Keratinocyte (primary cell): ENCODE data around the gene NEK6. TPM values are rescaled to one million over a fixed set of nuclear protein-coding genes. Genes with fewer than 3 reads are reported as not detected.

Source experiments
- DNase-seq: peaks from one replicate; pipeline ENCODE4 v3.0.0-alpha.2; 2011; ENCODE audit warnings: low read depth, missing footprints, low spot score
- FAIRE-seq: peaks from 2 replicates; lab custom pipeline; 2011; peaks lifted over from hg19 to GRCh38; lab: Jason Lieb, UNC
- H2AFZ ChIP-seq: 2 replicates; pipeline ENCODE4 v1.6.0; 2012; ENCODE audit warnings: low read length, control low read depth, inconsistent platforms; ENCODE audit not compliant: control insufficient read depth
- H3K27ac ChIP-seq: 2 replicates; pipeline ENCODE4 v1.5.1; 2011; ENCODE audit warnings: low read length; ENCODE audit not compliant: control insufficient read depth, insufficient read depth
- H3K27me3 ChIP-seq: 3 replicates; pipeline ENCODE4 v1.6.0; 2011; ENCODE audit warnings: low read length; ENCODE audit not compliant: control insufficient read depth, insufficient read depth; ENCODE audit errors: extremely low read depth
- H3K36me3 ChIP-seq, 2 experiments: 2 replicates in 1 of 2; 3 replicates in 1 of 2; pipeline ENCODE4 v1.5.1; 2011; ENCODE audit warnings: low read length in 2 of 2, mild to moderate bottlenecking in 1 of 2; ENCODE audit not compliant: control insufficient read depth in 2 of 2, insufficient read depth in 2 of 2; ENCODE audit errors: extremely low read depth in 1 of 2
- H3K4me1 ChIP-seq: 3 replicates; pipeline ENCODE4 v1.5.1; 2011; ENCODE audit warnings: low read length; ENCODE audit not compliant: control insufficient read depth, insufficient read depth; ENCODE audit errors: extremely low read depth
- H3K4me2 ChIP-seq: 3 replicates; pipeline ENCODE4 v1.6.0; 2011; ENCODE audit warnings: low read depth, low read length; ENCODE audit not compliant: control insufficient read depth, insufficient read depth; ENCODE audit errors: extremely low read depth
- H3K4me3 ChIP-seq, 3 experiments: fragments of 200-600 bp in 1 of 3; sonication (generic) in 1 of 3; 2 replicates in 2 of 3; 3 replicates in 1 of 3; pipeline ENCODE4 v1.5.1; 2011 to 2016; ENCODE audit warnings: low read length in 3 of 3, mild to moderate bottlenecking in 3 of 3, control low read depth in 2 of 3, inconsistent platforms in 1 of 3, low read depth in 1 of 3, mixed read lengths in 1 of 3, mixed run types in 1 of 3, moderate library complexity in 1 of 3; ENCODE audit not compliant: control insufficient read depth in 2 of 3, insufficient read depth in 2 of 3; ENCODE audit errors: extremely low read depth in 1 of 3
- H3K79me2 ChIP-seq: 2 replicates; pipeline ENCODE4 v1.6.0; 2012; ENCODE audit warnings: low read length; ENCODE audit not compliant: control insufficient read depth, insufficient read depth
- H3K9ac ChIP-seq: 3 replicates; pipeline ENCODE4 v1.6.0; 2011; ENCODE audit warnings: low read length; ENCODE audit not compliant: control insufficient read depth, insufficient read depth; ENCODE audit errors: extremely low read depth
- H3K9me1 ChIP-seq: 3 replicates; pipeline ENCODE4 v1.6.0; 2011; ENCODE audit warnings: low read length; ENCODE audit not compliant: control insufficient read depth, insufficient read depth; ENCODE audit errors: extremely low read depth
- H3K9me3 ChIP-seq: 2 replicates; pipeline ENCODE4 v1.5.1; 2012; ENCODE audit warnings: low read depth, low read length; ENCODE audit not compliant: control insufficient read depth
- H4K20me1 ChIP-seq: 3 replicates; pipeline ENCODE4 v1.6.0; 2011; ENCODE audit warnings: low read length; ENCODE audit not compliant: control insufficient read depth, insufficient read depth; ENCODE audit errors: extremely low read depth
- CTCF ChIP-seq, 3 experiments: IDR thresholded peaks in 1 of 3; conservative IDR thresholded peaks in 1 of 3; optimal IDR thresholded peaks in 1 of 3; 2 replicates in 2 of 3; 3 replicates in 1 of 3; pipeline versions ENCODE3 to v1.5.1; 2011; ENCODE audit warnings: low read length in 3 of 3, mild to moderate bottlenecking in 3 of 3, moderate library complexity in 2 of 3, control low read depth in 1 of 3, inconsistent platforms in 1 of 3; ENCODE audit not compliant: insufficient read depth in 2 of 3; ENCODE audit errors: extremely low read depth in 1 of 3
- EZH2 ChIP-seq: IDR thresholded peaks from one replicate; pipeline ENCODE4 v1.6.1; 2012; ENCODE audit warnings: inconsistent platforms, mild to moderate bottlenecking, low read length, moderate library complexity
- dilution Hi-C: fragments of 300-500 bp; cut with MboI; formaldehyde crosslinking; loops from one replicate; pipeline ENCODE4 v1.7.0; 2020; ENCODE audit warnings: low sequenced_read_pairs; ENCODE audit not compliant: extremely low pct_ligation_motif_present
- polyA plus RNA-seq, 5 experiments: library from polyadenylated mRNA; depleted of rRNA in 3 of 5; stranded (reverse) in 3 of 5; stranded (forward) in 1 of 5; unstranded in 1 of 5; fragments of >200 nt; gene quantifications; 1 replicate in 1 of 5; 2 replicates in 3 of 5; 3 replicates in 1 of 5; pipeline versions ENCODE4 v1.2.1 to v1.2.3, GENCODE V29; 2011 to 2012; ENCODE audit warnings: missing spikeins in 2 of 5, low read depth in 1 of 5, low replicate concordance in 1 of 5

NEK6 gene
- polyA plus RNA-seq, 1 donor (not counting 4 experiments of a cell fraction or from before 2014, with no cell fraction given) = 56.4 TPM

- Histone ChIP-seq H3K9me3 (no peaks in the 10 kb centered on the region), H2AFZ (no peak overlapping the region), H3K4me1 (peaks cover 38% of the 10 kb centered on the region), H3K9me1 (peaks cover 7% of the 10 kb centered on the region), H3K4me2 (no peak overlapping the region), H3K27ac (no peak overlapping the region), H3K36me3 (peaks cover 15 to 31% of the 10 kb centered on the region in 2 experiments), H3K27me3 (no peaks in the 10 kb centered on the region), H3K9ac (no peak overlapping the region), H3K4me3 (no peak overlapping the region), H4K20me1 (peaks cover 23% of the 10 kb centered on the region), H3K79me2 (peaks cover 70% of the 10 kb centered on the region)
- DNase-seq (no peak), FAIRE-seq (no peak)
- dilution Hi-C loops = no loop called here
- TF ChIP-seq EZH2 (no peak), CTCF (optimal IDR thresholded peaks at IDR 0.05 in 1 of 3, IDR thresholded peaks at IDR 0.05 in 1 of 3, conservative IDR thresholded peaks at IDR 0.05 in 1 of 3; ENCODE audit: extremely low read depth in 1 of 3, insufficient read depth in 2 of 3, low read length in 3 of 3) (no peak)
These were observed 32.4 kb downstream of the NEK6 start for GRCh38 chr9:124290053-124290591.

GRCh38 chr9:124290743-124291554 is 33.2 kb downstream of the NEK6 start:
- H3K27me3 ChIP-seq = no peaks in the 10 kb centered on the region
- no peaks in the 10 kb centered on the region for H3K9me3 ChIP-seq
- H3K27ac ChIP-seq = no peak overlapping the region
- H3K4me3 ChIP-seq = no peak overlapping the region
- peaks cover 38% of the 10 kb centered on the region for H3K4me1 ChIP-seq
- H3K9me1 ChIP-seq = peaks cover 7% of the 10 kb centered on the region
- peaks cover 12 to 32% of the 10 kb centered on the region in 2 experiments for H3K36me3 ChIP-seq
- no peak for DNase-seq
- dilution Hi-C loops = no loop called here
- H3K79me2 ChIP-seq = peaks cover 68% of the 10 kb centered on the region
- H3K4me2 ChIP-seq = no peak overlapping the region
- peaks cover 23% of the 10 kb centered on the region for H4K20me1 ChIP-seq
- no peak overlapping the region for H2AFZ ChIP-seq
- H3K9ac ChIP-seq = no peak overlapping the region
- FAIRE-seq = no peak
- TF ChIP-seq EZH2 = no peak
- TF ChIP-seq CTCF (optimal IDR thresholded peaks at IDR 0.05 in 1 of 3, IDR thresholded peaks at IDR 0.05 in 1 of 3, conservative IDR thresholded peaks at IDR 0.05 in 1 of 3; ENCODE audit: extremely low read depth in 1 of 3, insufficient read depth in 2 of 3, low read length in 3 of 3) = no peak
